GM18499 (cell line): ENCODE results near the gene LRRC23.
"Not testable (repeated sequence)": the region's sequence is repeated elsewhere in the genome, so short reads cannot be mapped to it uniquely, and the experiment has no call there.

Experiments
- ATAC-seq: cut with Tn5 transposase; IDR thresholded peaks from one replicate; pipeline ENCODE4 v1.9.1; 2021; ENCODE audit warnings: moderate number of reproducible peaks; ENCODE audit not compliant: insufficient read depth, unreplicated experiment

LRRC23 gene

DNA sequence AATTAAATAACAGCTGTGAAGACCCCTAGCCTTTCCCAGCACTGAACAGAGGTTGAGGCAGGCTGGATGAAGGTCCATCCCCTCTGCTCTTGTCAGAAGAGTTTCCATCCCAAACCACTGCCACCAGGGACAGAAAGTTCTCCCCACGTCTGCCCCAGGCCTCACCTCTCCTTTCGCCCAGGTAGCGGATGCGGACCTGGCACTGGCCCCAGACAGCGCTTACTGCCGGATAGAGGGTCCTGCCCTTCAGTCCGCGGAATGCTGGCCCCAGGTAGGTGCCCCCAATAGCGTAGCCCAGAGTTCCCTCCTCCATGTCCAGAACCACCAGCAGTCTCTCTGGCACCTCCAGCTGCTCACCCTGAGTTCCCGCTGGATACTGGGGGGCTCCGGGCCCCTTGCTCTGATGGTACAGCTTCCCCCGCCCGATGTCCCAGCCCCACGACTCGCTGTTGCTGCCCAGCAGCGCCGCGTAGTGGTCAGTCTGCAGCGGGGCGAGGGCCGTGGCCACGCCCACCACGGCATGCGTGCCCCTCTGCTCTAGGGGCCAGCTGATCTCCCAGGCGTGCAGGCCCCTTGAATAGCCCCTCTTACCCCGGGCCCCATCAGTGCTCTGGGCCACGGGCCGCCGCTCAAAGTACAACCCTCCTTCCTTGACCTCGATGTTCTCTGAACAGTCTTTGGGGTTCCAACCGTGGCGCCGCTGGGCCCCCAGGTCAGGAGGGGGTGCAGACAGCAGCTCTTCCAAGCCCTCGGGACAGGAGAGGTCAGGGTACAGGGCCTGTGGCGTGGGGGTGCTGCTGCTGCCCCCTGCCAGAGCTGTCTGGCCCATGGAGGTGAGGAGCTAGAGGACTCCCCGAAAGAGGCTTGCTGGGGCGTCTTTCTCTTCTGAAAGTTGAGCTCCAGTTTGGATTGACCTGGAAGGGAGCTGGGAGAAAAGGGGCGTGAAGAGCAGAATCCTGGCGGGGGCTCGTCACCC, 32.3 kb upstream of the LRRC23 start:
- ATAC-seq: no peak

DNA sequence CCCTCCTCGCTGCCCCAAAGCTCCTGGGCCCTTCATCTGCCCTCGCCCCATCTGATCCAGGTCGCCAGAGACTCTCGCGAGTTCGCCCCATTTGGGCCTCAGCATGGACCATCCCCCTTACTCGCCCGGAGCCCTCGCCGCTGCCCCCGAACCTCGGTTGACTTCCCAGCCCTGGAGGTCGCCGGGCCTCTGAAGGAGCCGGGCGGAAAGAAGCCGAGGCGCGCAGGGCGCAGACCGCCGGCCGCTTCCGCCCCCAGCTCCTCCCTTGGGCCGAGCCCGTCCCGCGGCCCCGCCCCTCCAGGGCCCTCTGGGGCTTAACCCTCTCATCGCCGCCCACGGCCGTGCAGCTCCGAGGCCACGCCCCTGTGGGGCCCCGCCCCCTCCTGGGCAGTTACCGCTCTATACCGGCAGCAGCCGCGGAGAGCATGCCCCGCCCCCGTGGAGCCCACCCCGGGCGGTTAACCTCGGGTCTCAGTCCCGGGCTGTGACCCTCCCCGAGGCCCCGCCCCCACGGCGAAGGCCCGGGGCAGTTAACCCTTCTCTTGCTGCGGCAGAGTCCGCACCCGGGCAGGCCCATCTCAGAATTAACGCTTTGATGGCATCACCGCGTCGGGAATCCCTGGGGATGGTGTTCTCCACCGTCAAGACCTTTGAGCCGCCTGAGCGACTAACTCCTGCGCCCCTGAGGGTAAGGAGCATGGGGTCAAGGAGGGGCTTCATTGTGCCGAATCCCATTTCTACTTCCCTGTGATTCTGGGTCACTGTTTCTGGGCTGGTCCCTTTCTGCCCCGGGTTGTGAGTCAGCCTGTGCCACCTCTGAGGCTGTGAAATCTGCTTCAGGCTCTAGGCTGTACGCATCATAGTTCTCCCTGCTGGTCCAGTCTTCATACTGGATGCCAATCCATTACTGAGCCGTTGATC, 31.3 kb upstream of the LRRC23 start, which contains the start of gene SPSB2:
TSS of gene SPSB2 (minus strand) at position 210 of the 921 bp plus-strand sequence. CDS start 402 bp downstream, outside the sequence.
- ATAC-seq: peak; percentile 40

DNA sequence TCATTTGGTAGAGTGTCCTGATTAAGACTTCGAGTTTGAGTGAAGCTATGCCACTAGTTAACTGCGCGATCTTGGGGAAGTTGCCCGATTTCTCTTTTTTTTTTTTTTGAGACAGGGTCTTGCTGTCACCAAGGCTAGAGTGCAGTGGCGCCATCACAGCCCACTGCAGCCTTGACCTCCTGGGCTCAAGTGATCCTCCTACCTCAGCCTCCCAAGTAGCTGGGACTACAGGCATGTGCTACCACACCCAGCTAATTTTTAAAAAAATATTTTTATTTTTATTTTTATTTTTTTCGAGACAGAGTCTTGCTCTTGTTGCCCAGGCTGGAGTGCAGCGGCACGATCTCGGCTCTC, 30.6 kb upstream of the LRRC23 start:
- ATAC-seq: not testable (repeated sequence)

DNA sequence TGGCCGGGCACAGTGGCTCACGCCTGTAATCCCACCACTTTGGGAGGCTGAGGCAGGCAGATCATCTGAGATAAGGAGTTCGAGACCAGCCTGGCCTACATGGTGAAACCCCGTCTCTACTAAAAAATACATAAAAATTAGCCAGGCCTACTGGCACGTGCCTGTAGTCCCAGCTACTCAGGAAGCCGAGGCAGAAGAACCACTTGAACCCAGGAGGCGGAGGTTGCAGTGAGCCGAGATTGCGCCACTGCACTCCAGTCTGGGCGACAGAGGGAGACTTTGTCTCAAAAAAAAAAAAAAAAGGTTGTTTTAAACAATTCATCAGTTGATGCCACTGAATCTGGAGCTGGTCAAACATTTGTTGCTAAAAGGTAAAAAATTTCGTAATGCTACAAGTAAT, 24.8 kb upstream of the LRRC23 start:
- not testable (repeated sequence) for ATAC-seq

DNA sequence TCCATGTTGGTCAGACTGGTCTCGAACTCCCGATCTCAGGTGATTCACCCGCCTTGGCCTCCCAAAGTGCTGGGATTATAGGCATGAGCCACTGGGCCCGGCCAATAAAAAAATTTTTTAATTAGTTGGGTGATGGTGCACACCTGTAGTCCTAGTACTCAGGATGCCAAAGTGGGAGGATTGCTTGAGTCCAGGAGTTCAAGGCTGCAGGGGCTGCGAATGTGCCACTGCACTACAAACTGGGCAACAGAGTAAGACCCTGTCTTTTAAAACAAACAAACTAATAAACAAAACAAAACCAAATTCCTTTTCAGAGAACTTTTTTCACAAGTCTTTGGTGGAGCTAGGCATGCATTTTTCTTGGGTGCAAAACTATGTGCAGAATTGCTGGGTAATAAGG, 21.4 kb upstream of the LRRC23 start:
- ATAC-seq: no peak

DNA sequence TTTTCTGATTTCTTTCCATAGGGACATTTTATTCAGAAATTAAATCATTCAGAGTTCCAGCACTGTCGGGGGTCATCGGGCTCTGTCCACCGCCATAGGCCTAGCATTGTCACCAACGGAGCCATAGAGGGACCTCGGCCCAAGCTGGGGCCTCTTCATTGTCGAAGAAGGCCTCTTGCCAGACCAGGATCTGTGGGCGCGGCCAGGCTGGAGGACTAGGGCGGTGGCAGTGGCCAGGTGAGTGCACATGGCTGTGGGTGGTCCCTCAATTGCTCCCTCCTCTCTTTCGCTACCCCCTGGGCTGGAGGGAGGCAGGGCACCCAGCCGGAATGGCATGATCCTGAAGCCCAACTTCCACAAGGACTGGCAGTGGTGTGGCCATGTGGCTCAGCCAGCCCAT, 20.9 kb upstream of the LRRC23 start:
- ATAC-seq: no peak

DNA sequence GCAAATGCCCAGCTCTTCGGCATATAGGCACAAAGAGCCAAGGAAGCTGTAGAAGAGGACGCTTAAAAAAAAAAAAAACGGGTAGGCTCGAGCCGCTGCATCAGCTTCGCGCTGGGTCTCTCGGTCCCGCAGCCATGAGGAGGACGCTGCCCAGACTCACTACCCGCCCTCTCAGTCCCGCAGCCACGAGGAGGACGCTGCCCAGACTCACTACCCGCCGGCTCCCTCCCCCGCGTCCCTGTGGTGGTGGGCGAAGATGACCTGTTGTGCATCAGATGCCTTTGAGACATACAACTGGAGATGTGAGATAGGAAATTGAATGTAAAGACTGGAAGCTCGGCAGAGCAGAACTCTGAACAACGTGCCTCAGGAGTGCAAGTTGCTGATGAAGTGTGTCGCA, 20.1 kb upstream of the LRRC23 start:
- ATAC-seq: no peak

DNA sequence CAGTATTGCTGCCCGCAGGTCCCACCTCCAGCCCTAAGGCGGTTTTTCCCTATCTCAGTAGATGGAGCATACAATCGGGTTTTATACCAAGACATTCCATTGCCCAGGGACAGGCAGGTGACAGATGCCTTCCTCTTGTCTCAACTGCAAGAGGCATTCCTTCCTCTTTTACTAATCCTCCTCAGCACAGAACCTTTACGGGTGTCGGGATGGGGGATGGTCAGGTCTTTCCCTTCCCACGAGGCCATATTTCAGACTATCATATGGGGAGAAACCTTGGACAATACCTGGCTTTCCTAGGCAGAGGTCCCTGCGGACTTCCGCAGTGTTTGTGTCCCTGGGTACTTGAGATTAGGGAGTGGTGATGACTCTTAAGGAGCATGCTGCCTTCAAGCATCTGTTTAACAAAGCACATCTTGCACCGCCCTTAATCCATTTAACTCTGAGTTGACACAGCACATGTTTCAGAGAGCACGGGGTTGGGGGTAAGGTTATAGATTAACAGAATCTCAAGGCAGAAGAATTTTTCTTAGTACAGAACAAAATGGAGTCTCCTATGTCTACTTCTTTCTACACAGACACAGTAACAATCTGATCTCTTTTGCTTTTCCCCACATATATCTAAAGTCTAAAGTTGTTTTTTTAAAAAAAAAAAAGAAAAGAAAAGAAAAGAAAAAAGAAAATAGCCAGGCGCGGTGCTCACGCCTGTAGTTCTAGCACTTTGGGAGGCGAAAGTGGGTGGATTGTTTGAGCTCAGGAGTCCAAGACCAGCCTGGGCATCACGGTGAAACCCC, 18.2 kb upstream of the LRRC23 start:
- ATAC-seq: not testable (repeated sequence)

DNA sequence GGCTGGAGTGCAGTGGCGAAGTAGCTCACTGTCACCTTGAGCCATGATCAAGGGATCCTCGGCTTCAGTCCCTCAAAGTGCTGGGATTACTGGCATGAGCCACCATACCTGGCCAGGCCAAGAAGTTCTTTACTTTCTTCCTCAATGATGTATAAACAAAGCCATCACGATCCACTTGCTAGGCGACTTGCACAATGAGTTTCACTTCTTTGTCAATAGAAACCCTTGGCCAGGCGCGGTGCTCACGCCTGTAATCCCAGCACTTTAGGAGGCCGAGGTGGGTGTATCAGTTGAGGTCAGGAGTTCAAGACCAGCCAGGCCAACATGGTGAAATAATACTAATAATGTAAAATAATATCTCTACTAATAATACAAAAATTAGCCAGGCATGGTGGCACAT, 17.2 kb upstream of the LRRC23 start:
- ATAC-seq: no peak

DNA sequence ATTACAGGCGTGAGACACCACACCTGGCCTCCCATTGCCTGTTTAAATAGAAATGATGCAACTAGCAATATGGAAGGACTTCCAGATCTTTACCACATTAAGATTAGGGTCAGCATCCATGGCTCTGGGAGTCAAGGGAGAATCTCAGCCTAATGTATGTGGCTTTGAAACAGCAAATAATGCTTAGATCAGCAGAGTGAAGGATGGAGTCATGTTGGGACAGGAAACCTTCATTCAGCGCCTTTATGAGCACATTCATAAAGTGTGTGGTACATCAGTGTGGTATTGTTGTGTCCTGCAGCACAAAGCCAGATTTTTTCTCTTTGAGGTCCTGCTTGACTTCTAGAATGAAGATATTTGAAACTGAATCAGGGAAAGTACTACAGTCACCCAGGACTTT, 16.3 kb upstream of the LRRC23 start:
- no peak for ATAC-seq

DNA sequence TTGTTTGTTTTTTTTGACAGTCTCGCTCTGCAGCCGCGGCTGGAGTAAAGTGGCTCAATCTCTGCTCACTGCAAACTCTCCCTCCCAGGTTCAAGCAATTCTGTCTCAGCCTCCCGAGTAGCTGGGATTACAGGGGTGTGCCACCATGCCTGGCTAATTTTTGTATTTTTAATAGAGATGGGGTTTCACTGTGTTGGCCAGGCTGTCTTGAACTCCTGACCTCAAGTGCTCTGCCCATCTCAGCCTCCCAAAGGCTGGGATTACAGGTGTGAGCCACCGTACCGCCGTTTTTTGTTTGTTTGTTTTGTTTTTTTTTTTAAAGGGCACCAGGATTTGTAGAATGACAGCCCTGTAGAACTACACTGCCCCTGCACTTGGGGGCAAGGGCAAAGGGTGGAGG, 15.8 kb upstream of the LRRC23 start:
- not testable (repeated sequence) for ATAC-seq

DNA sequence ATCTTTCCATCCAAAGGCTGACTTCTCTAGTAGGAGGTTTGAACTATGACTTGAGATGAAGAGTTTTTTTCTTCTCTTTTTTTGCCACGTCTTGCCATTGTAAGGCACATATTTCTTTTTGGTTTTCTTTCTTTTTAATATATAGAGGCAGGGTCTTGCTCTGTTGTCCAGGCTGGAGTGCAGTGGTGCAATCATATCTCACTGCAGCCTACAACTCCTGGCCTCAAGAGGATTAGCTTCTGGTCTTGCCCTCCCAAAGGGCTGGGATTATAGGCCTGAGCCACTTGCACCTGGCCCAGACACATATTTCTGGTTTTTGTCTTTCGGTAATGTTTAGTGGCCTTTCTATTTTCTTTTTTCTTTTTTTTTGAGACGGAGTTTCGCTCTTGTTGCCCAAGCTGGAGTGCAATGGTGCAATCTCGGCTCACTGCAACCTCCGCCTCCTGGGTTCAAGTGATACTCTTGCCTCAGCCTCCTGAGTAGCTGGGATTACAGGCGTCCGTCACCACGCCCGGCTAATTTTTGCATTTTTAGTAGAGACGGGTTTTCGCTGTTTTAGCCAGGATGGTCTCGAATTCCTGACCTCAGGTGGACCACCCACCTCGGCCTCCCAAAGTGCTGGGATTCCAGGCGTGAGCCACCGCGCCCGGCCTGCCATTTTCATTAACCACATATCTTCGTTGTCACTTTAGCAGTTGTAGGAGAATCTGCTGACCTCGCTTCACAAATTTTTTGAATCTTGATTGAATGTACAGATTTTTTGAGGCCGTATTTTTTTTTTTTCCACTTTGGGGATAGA, 14.6 kb upstream of the LRRC23 start:
- not testable (repeated sequence) for ATAC-seq

DNA sequence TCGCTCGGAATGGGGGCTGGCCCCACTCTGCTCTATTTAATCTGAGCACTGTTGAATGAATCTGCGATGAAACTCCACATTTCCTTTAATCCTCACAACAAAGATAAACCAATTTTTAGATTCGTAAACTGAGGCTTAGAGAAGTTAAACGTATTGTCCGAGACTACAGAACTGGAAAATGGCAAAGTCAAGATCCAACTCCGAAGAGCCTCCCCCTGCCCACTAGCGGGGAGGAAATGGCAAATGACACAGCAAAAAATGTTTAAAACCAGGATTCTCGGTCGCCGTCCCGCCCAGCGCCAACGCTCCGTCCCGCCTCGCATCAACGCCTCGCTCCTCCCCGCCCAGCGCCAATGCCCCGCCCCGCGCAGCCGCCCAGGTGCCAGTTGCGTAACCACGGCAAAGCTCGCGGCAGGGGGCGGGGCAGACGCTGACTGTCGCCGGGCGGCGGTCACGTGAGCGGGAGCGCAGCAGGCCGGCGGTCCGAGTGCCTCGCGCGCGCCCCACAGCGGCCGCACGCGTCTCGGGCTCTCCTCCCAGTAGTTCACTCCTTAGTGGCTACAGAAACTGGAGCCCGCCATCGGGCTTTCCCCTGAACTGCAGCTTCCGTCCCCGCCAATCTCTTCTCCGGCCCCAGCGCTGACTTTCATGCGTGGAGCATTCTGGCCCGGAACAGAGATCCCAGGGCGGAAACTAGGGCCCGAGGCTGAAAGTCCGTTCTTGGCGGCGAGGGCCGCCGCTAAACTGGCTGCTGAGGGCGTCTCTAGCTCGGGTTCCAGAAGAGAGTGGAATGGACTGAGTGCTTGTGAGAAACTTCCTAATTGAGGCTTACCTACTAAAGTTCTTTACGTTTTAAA, 13.6 kb upstream of the LRRC23 start:
- peak; percentile 80 for ATAC-seq

DNA sequence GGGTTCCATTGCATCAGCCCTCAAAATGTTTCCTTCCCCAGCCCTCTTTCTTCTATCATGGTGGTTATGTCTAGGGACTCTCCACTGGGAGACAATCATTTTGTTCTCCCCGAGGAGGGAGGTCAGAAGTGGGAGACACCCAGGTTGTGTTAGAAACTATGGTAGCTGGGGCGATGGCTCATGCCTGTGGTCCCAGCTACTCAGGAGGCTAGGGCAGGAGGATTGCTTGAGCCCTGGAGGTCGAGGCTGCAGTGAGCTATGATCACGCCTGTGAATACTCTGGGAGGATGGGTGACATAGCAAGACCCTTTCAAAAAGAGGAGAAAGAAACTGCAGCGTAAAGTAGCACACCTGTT, 13.0 kb upstream of the LRRC23 start:
- no peak for ATAC-seq

DNA sequence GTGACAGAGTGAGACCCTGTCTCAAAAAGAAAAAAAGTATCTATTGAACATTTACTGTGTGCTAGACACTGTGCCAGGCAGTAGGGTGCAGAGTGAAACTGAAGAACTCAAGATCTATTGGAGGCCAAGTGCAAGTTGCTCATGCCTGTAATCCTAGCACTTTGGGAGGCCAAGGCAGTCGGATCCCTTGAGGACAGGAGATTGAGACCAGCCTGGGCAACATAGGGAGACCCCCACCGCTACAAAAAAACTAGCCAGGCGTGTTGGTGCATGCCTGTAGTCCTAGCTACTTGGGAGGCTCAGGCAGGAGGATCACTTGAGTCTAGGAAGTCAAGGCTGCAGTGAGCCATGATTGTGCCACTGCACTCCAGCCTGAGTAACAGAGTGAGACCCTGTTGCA, 11.9 kb upstream of the LRRC23 start:
- not testable (repeated sequence) for ATAC-seq

DNA sequence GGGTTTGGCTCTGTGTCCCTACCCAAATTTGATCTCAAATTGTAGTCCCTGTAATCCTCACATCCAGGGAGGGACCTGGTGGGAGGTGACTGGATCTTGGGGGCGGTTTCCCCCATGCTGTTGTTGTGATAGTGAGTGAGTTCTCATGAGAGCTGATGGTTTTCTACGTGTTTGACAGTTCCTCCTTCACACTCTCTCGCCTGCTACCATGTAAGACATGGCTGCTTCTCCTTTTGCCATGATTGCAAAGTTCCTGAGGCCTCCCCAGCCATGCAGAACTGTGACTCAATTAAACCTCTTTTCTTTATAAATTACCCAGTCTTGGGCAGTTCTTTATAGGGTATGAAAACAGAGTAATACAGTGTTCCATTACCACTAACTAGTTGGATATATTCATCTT, 10.3 kb upstream of the LRRC23 start:
- no peak for ATAC-seq

DNA sequence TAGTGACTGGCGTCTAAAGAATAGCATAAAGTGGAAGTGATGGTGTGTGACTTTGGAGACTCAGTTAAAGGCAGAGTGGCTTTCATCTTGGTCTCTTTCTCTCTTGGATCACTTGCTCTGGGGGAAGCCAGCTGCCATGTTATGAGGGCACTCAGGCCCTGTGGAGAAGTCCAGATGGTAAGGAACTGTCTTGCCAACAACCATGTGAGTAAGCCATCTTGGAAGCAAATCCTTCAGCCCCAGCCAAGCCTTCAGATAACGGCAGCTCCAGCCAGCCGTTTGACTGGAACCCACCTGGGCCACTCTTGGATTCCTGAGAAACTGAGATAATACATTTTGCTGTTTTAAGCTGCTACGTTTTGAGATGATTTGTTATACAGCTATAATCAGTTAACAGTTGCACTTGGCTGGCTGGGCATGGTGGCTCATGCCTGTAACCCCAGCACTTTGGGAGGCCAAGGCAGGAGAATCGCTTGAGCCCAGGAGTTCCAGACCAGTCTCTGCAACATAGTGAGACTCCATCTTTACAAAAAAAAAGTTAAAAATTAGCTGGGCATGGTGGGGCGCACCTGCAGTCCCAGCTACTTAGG, 7.7 kb upstream of the LRRC23 start:
- ATAC-seq: no peak

DNA sequence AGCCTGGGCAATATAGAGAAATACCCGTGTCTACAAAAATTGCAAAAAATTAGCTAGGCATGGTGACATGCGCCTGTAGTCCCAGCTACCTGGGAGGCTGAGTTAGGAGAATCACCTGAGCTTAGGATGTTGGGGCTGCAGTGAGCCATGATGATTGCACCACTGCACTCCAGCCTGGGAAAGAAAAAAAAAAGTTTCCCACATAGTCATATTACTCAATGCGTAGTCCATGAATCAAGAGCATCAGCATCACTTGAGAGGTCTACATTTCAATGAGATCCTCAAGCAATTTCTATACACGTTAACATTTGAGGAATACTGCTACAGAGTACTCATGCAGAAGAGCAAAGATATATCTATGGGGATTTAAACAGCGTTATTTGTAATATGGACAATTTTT, 5.2 kb upstream of the LRRC23 start:
- no peak for ATAC-seq
